Measurements from ENCODE around the gene MAGI1.
"Not testable (repeated sequence)": the region's sequence is repeated elsewhere in the genome, so short reads cannot be mapped to it uniquely, and the experiment has no call there.

GRCh38 chr3:65891477-65891876 is 147.2 kb downstream of the MAGI1 start:
- not testable (repeated sequence) for TF ChIP-seq CTCF (conservative IDR thresholded peaks at IDR 0.05; ENCODE audit: low read length); EZH2phosphoT487 (IDR thresholded peaks at IDR 0.05; ENCODE audit: borderline replicate concordance)

Measured in Loucy (cell line).